Measurements from ENCODE around the gene S1PR4. TPM values are rescaled to one million over a fixed set of nuclear protein-coding genes. Genes with fewer than 3 reads are reported as not detected.

S1PR4 gene
- total RNA-seq, 1 donor from 2014 or later: 22.3 TPM

DNA sequence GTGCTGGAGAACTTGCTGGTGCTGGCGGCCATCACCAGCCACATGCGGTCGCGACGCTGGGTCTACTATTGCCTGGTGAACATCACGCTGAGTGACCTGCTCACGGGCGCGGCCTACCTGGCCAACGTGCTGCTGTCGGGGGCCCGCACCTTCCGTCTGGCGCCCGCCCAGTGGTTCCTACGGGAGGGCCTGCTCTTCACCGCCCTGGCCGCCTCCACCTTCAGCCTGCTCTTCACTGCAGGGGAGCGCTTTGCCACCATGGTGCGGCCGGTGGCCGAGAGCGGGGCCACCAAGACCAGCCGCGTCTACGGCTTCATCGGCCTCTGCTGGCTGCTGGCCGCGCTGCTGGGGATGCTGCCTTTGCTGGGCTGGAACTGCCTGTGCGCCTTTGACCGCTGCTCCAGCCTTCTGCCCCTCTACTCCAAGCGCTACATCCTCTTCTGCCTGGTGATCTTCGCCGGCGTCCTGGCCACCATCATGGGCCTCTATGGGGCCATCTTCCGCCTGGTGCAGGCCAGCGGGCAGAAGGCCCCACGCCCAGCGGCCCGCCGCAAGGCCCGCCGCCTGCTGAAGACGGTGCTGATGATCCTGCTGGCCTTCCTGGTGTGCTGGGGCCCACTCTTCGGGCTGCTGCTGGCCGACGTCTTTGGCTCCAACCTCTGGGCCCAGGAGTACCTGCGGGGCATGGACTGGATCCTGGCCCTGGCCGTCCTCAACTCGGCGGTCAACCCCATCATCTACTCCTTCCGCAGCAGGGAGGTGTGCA lies 587 bp downstream of the S1PR4 start:
- ATAC-seq (peak; percentile 4), DNase-seq (peak; percentile 72)
- H3K9me3 ChIP-seq: no peaks in the 10 kb centered on the region
- TF ChIP-seq, protein P1, sequence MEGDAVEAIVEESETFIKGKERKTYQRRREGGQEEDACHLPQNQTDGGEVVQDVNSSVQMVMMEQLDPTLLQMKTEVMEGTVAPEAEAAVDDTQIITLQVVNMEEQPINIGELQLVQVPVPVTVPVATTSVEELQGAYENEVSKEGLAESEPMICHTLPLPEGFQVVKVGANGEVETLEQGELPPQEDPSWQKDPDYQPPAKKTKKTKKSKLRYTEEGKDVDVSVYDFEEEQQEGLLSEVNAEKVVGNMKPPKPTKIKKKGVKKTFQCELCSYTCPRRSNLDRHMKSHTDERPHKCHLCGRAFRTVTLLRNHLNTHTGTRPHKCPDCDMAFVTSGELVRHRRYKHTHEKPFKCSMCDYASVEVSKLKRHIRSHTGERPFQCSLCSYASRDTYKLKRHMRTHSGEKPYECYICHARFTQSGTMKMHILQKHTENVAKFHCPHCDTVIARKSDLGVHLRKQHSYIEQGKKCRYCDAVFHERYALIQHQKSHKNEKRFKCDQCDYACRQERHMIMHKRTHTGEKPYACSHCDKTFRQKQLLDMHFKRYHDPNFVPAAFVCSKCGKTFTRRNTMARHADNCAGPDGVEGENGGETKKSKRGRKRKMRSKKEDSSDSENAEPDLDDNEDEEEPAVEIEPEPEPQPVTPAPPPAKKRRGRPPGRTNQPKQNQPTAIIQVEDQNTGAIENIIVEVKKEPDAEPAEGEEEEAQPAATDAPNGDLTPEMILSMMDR (IDR thresholded peaks at IDR 0.05): no peak
- peak overlapping the region; percentile 51 for H3K4me3 ChIP-seq
- H3K36me3 ChIP-seq: no peaks in the 10 kb centered on the region
- H3K4me1 ChIP-seq: peaks cover 14% of the 10 kb centered on the region
- H3K27ac ChIP-seq: peak overlapping the region; percentile 83
- H3K27me3 ChIP-seq: no peaks in the 10 kb centered on the region
- intact Hi-C loops (cut with DNase I): no loop called here

DNA sequence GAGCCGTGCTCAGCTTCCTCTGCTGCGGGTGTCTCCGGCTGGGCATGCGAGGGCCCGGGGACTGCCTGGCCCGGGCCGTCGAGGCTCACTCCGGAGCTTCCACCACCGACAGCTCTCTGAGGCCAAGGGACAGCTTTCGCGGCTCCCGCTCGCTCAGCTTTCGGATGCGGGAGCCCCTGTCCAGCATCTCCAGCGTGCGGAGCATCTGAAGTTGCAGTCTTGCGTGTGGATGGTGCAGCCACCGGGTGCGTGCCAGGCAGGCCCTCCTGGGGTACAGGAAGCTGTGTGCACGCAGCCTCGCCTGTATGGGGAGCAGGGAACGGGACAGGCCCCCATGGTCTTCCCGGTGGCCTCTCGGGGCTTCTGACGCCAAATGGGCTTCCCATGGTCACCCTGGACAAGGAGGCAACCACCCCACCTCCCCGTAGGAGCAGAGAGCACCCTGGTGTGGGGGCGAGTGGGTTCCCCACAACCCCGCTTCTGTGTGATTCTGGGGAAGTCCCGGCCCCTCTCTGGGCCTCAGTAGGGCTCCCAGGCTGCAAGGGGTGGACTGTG lies 1.2 kb downstream of the S1PR4 start:
- peaks cover 18% of the 10 kb centered on the region for H3K4me1 ChIP-seq
- H3K27ac ChIP-seq: peak overlapping the region; percentile 83
- no peaks in the 10 kb centered on the region for H3K36me3 ChIP-seq
- H3K4me3 ChIP-seq: peak overlapping the region; percentile 51
- no peaks in the 10 kb centered on the region for H3K27me3 ChIP-seq
- DNase-seq: no peak
- intact Hi-C loops (cut with DNase I): no loop called here
- TF ChIP-seq, protein P1 (IDR thresholded peaks at IDR 0.05): no peak
- H3K9me3 ChIP-seq: no peaks in the 10 kb centered on the region
- ATAC-seq: peak; percentile 1

DNA sequence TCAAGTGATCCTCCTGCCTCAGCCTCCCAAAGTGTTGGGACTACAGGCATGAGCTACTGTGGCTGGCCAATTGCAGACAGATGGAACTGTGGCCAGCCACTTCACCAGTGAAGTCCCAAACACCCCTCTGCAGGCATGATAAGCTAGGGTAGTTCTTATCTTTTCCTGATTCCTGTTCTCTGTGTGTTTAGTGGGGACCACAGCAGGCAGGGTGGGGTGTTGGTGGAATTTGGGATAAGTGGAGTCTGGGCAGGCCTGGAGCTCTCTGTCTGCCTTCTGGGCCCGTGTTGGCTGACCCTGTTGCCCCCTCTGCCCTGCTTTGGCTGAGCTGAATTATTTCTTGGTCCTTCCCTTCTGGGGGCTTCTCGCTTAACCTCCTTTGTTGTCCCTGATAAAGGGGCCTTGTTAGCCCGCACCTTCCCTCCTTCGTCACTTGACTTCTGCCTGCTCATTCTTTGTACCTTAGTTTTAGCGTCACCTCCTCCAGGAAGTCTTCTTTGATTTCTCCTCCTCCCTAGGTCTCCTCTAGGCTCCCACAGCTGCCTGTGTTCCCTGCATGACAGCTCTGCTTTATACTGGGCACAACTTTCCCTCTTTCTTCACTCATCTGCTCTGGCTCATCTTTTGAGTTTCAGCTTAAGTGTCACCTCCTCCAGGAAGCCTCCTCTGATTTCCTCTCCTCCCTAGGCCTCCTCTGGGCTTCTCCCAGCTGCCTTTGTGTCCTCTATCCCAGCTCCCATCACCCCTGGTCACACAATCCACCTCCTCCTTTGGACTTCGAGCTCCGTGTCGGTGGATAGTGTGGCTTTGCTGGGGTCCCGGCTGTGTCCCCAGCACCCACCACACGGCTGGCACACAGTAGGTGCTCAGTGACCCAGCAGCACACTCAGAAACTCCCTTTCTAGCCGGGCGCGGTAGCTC lies 5.4 kb downstream of the S1PR4 start:
- Histone ChIP-seq H3K4me3 (no peak overlapping the region), H3K27me3 (no peaks in the 10 kb centered on the region), H3K27ac (peak overlapping the region; percentile 17), H3K36me3 (no peaks in the 10 kb centered on the region), H3K4me1 (peaks cover 27% of the 10 kb centered on the region), H3K9me3 (no peaks in the 10 kb centered on the region)
- TF ChIP-seq, protein P1 (IDR thresholded peaks at IDR 0.05): no peak
- DNase-seq: no peak
- no peak for ATAC-seq
- intact Hi-C loops (cut with DNase I): no loop called here

DNA sequence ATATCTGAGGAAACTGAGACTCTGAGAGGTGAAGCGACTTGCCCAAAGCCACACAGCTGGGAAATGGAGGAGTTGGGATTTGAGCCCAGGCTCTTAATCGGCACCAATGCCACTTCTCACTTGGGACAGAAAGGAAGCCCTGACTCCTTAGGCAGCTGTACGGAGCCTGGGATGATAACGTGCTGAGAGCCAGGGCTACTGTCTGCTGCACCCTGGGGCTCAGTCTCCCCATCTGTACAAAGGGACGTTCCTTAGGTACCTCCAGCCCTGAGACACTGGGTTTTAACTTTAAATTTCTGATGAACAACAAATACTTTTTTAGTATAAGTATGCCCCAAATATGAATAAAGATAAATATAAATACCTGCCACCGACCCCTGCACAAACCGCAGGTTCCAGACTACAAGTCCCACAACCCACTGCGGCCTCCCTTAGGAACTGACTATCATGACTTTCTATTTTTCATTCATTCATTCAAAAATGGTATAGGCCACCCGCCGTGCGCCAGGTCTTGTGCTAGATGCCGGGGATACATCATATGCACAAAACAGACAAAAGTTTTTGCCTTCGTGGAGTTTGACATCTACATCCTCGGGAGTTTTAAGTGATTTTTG lies 6.4 kb downstream of the S1PR4 start:
- H3K9me3 ChIP-seq: no peaks in the 10 kb centered on the region
- intact Hi-C loops (cut with DNase I): no loop called here
- H3K27ac ChIP-seq: peak overlapping the region; percentile 83
- peak; percentile 5 for ATAC-seq
- H3K27me3 ChIP-seq: no peaks in the 10 kb centered on the region
- H3K4me1 ChIP-seq: peaks cover 27% of the 10 kb centered on the region
- no peaks in the 10 kb centered on the region for H3K36me3 ChIP-seq
- peak overlapping the region; percentile 95 for H3K4me3 ChIP-seq
- TF ChIP-seq, protein P1 (IDR thresholded peaks at IDR 0.05): no peak
- DNase-seq: peak; percentile 83

DNA sequence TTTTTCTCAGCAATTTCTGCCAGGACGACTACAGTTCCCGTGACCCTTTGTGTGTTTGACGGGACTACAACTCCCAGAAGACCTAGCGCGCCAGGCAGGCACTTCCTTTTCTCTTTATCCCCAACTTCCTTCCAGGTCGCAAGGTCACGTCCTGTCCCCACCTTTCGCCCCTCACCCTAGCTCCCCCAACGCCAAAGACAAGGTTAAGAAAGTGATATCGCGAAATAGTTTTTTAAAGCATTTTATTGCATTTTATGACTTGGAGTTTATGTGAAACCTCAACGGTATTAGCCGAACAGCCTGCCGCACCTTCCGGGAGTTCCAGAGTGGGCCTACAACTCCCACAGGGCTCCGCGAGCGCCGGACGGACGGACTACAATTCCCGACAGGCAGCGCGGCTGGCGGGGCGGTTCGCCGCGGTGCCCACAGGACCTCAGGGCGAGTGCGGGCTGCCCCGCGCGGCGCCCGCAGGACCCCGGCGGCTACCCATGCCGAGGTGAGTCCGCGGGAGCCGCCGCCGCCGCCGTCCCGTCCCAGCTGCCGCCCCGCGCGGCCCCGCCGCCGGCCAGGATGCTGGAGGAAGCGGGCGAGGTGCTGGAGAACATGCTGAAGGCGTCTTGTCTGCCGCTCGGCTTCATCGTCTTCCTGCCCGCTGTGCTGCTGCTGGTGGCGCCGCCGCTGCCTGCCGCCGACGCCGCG lies 7.0 kb downstream of the S1PR4 start, which contains the start of gene NCLN:
Gene NCLN, plus strand, starts transcription at position 470 of the 699 bp plus-strand sequence. Its CDS starts 101 bp downstream, at position 571.
- intact Hi-C loops (cut with DNase I): no loop called here
- peak within 1 kb of the TSS; percentile 95 for H3K4me3 ChIP-seq
- ATAC-seq: peak; percentile 95
- DNase-seq: peak; percentile 97
- H3K27me3 ChIP-seq: no peaks in the 10 kb centered on the region
- H3K9me3 ChIP-seq: no peaks in the 10 kb centered on the region
- H3K36me3 ChIP-seq: no peaks in the 10 kb centered on the region
- H3K4me1 ChIP-seq: peaks cover 27% of the 10 kb centered on the region
- peak within 1 kb of the TSS; percentile 83 for H3K27ac ChIP-seq
- TF ChIP-seq, protein P1 (IDR thresholded peaks at IDR 0.05): no peak
